SK-N-MC (cell line): Measurements from ENCODE around the gene ITSN1.

ENCODE experiments used
- EZH2 ChIP-seq: fragments of 200-600 bp; sonication (generic); IDR thresholded peaks from one replicate; pipeline ENCODE4 v1.6.1; 2017; ENCODE audit warnings: antibody characterized with exemption
- POLR2AphosphoS5 ChIP-seq: IDR thresholded peaks from 2 replicates; pipeline ENCODE4 v1.6.1; 2012; ENCODE audit warnings: mild to moderate bottlenecking, low read depth, low read length, borderline replicate concordance

GRCh38 chr21:33844104-33844889, 202.0 kb downstream of the ITSN1 start:
- no peak for TF ChIP-seq EZH2
- no peak for TF ChIP-seq POLR2AphosphoS5
